GM13977 (cell line): Measurements from ENCODE around the gene SLAMF6.

ENCODE experiments used
- DNase-seq: peaks from one replicate; pipeline ENCODE4 v3.0.0; 2012; ENCODE audit warnings: low spot score
- CTCF ChIP-seq: IDR thresholded peaks from 2 replicates; pipeline ENCODE4 v1.5.1; 2012; ENCODE audit warnings: mild to moderate bottlenecking, control low read depth; ENCODE audit not compliant: insufficient read depth; ENCODE audit errors: extremely low read depth, missing control alignments
- in situ Hi-C: fragments of 300-500 bp; cut with MboI; formaldehyde crosslinking; loops from one replicate; pipeline ENCODE4 v1.12.0; 2022; ENCODE audit warnings: low sequenced_read_pairs, low pct_unique_long_range_greater_than_20kb, mixed read lengths, inconsistent platforms; ENCODE audit not compliant: unreplicated experiment

The SLAMF6 gene

DNA sequence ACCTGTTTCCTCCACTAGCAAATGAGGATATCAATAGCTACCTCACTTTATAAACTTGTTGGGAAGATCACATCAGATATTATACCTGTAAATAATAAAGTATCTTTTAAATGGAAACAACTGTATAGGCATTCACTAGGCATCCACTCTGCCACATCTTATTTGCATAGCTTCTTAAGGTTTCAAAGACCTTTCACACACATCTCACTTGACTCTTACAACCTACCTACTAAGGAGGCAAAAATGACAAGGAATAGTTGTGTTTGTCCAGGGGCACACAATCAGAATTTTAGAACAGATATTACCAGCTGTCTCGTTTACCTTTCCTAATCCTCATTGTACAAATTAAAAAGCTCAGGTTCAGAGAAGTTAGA lies 71.2 kb downstream of the SLAMF6 start:
- TF ChIP-seq CTCF: no peak
- DNase-seq: no peak
- in situ Hi-C loops: no loop called here

DNA sequence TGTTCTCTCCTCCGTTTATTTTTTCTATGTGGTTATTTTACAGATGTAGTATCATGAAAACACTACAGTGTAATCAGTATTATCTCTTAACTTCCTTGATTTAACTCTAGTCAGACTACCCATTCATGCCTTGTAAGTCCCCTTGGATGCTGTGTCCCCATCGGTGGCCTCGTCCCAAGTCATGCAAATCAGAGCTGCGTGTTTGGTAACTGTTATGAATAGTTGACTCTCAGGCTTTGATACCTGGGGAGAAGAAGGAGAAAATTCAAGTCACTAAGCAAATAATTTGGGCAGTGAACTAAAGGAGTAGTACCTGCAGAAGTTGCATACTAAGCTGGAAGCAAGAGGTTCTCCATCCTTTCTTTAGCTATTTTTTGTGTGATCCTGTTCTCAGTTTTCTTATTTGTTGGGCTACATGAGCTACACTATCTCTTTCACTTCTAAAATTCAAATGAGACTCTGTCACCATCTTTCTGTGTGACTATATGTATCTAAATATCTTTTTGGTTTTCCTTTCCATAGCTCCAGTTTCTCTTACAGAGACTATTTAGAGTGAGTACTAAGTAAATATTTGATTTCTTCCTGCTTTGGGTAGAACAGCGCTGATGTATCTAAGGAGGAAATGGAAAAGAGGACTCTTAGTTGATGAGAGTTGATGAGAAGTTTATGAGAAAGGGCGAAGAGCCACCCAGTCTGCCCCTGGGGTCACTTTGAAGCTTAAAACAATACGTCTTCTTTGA lies 71.8 kb downstream of the SLAMF6 start:
- in situ Hi-C loops: no loop called here
- no peak for DNase-seq
- TF ChIP-seq CTCF: no peak

DNA sequence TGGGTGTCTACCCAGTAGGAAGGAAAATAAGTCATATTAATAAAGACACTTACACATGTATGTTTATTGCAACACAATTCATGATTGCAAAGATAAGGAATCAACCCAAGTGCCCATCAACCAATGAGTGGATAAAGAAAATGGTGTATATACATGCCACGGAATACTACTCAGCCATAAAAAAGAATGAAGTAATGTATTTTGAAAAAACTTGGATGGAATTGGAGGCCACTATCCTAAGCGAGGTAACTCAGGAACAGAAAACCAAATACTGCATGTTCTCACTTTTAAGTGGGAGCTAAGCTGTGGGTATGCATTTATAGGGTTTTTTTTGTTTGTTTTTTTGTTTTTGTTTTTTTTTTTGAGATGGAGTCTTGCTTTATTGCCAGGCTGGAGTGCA lies 73.6 kb downstream of the SLAMF6 start:
- TF ChIP-seq CTCF: no peak
- in situ Hi-C loops: loop anchor here (25.0 kb wide), 1 partner anchor 88 kb away; no protein-coding TSS in a partner anchor
- DNase-seq: no peak

DNA sequence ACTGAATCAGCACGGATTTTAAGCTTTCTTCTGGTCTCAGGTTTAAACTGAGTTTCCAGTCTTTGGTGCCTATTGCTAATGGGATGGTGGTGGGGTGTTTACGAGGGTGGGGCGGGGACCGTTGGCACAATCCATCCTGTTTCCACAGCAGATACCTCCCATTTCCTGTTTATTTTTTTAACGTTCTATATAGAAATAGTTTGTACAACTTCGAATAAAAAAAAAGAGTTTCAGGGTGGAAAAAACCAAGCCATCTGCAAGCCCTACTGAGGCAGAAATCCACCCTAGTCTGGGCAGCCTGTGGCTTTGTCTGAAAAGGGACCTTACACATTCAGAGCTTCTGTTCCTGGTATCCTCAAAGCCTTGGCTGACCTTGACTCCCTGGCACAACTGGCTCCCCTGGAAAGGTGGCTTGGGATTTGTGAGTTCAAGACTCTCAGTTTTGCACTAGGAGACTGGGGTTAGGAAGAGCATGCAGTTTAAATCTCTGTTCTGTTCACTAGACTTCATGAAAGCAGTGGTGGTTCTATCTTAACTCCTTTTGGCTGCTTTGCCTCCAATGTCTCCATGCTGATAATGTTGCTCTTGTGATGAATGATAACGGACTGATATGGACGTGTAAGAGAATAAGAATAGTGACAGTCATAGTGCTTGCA lies 76.0 kb downstream of the SLAMF6 start:
- in situ Hi-C loops: loop anchor here (25.0 kb wide), 1 partner anchor 90 kb away; no protein-coding TSS in a partner anchor
- DNase-seq: no peak
- no peak for TF ChIP-seq CTCF

GRCh38 chr1:160439718-160440117 lies 83.3 kb downstream of the SLAMF6 start:
- TF ChIP-seq CTCF: no peak
- no peak for DNase-seq
- in situ Hi-C loops: loop anchor here (25.0 kb wide), 1 partner anchor 98 kb away; no protein-coding TSS in a partner anchor

DNA sequence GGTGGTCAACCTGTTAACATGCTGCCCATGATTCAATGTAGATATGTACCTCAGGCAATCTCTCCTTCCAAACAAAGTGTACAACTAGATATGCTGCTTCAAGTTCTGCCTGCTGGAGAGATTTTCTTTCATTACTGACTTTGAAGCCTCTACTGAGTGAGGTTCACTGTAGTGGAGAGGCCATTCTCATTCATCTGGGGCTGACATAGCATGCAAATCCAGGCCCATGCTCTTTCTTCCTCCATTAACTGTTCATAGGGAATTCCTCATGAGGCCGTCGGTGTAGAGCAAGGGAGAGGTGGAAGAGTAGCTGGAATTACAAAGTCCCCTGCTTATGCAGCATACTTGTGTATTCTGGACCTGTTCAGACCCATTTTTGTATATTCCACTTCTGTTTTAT lies 84.1 kb downstream of the SLAMF6 start:
- no peak for TF ChIP-seq CTCF
- DNase-seq: no peak
- in situ Hi-C loops: loop anchor here (25.0 kb wide), 1 partner anchor 98 kb away; no protein-coding TSS in a partner anchor
